SK-N-SH (cell line): ENCODE data around the gene PDE2A.

Experiments used
- CHD2 ChIP-seq: fragments of 150-350 bp; IDR thresholded peaks from 2 replicates; pipeline ENCODE4 v1.6.1; 2018; ENCODE audit warnings: low read length; ENCODE audit not compliant: partially characterized antibody
- CTCF ChIP-seq: fragments of 200-600 bp; sonication (generic); IDR thresholded peaks from 2 replicates; pipeline ENCODE4 v1.6.1; 2017; ENCODE audit warnings: antibody characterized with exemption, mild to moderate bottlenecking, moderate library complexity
- EP300 ChIP-seq, 2 experiments: IDR thresholded peaks; 2 replicates each; pipeline versions ENCODE4 v1.4.0 to v1.6.1; 2012; ENCODE audit warnings: borderline replicate concordance in 1 of 2, low read depth in 1 of 2, low read length in 1 of 2
- GABPA ChIP-seq: IDR thresholded peaks from 2 replicates; pipeline ENCODE4 v1.4.0; 2012; ENCODE audit warnings: low read depth, mild to moderate bottlenecking
- PBX3 ChIP-seq: IDR thresholded peaks from 2 replicates; pipeline ENCODE4; 2012
- POLR2AphosphoS5 ChIP-seq: IDR thresholded peaks from 2 replicates; pipeline ENCODE4 v1.6.1; 2012; ENCODE audit warnings: low read depth, low read length
- RCOR1 ChIP-seq: fragments of 150-350 bp; IDR thresholded peaks from 2 replicates; pipeline ENCODE4 v1.6.1; 2017; ENCODE audit warnings: antibody characterized with exemption, low read length
- TAF1 ChIP-seq: IDR thresholded peaks from 2 replicates; pipeline ENCODE4 v1.6.1; 2012; ENCODE audit warnings: low read depth, mild to moderate bottlenecking, low read length, moderate library complexity, borderline replicate concordance
- YY1 ChIP-seq: IDR thresholded peaks from 2 replicates; pipeline ENCODE4 v1.4.0; 2012; ENCODE audit warnings: low read depth, mild to moderate bottlenecking

DNA sequence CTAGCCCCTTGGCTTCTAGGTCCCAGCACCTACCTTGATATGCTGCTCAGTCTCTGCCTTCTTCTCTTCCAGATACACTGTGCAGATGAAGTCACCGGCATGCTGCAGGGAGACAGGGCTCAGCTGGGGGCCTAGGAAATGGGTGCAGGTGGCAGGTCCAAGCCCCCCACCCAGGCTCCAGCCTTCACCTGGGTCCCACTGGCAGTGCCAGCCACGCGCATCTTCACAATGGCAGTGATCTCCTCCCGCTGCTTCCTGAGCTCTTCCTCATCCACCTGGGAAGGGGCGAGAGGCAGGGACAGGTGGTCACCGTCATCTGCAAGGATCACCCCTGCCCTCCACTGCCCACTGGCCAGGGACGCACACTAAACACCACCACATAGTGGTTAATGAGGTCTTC lies 21.1 kb upstream of the PDE2A start:
- TF ChIP-seq RCOR1 (no peak), CHD2 (no peak), EP300 (IDR thresholded peaks at IDR 0.05; ENCODE audit: borderline replicate concordance in 1 of 2, low read depth in 1 of 2, low read length in 1 of 2) (no peak), POLR2AphosphoS5 (no peak), CTCF (no peak), GABPA (no peak), PBX3 (no peak), TAF1 (no peak), YY1 (no peak)
